ENCODE results near the gene PFKFB4.
A peak's percentile ranks its signal among the peaks of the same experiment; 100 is the strongest.
"Not testable (repeated sequence)": the region's sequence is repeated elsewhere in the genome, so short reads cannot be mapped to it uniquely, and the experiment has no call there.

Gene PFKFB4

DNA sequence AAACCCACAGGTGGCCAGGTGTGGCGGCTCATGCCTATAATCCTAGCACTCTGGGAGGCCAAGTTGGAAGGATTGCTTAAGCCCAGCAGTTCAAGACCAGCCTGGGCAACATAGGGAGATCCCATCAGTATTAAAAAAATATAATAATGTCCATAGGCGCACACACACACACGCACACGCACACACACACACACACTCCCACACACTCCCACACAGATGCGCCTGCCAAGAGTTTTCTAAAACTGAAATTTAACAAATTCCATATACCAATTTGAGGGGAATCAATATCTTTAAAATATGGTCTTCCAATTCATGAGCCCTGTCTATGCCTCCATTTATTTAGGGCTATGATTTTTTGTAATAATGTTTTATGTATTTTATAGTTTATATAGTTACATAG, 69.7 kb downstream of the PFKFB4 start:
- DNase-seq, result no peak

DNA sequence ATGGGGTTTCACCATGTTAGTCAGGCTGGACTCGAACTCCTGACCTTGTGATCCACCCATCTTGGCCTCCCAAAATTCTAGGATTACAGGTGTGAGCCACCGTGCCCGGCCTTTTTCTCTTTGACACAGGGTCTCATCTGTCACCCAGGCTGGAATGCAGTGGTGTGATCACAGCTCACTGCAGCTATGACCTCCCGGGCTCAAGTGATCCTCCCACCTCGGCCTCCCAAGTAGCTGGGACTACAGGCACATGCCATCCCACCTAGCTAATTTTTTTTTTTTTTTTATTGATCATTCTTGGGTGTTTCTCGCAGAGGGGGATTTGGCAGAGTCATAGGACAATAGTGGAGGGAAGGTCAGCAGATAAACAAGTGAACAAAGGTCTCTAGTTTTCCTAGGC, 73.8 kb downstream of the PFKFB4 start:
- DNase-seq, result not testable (repeated sequence)

- DNase-seq, result not testable (repeated sequence)
Observed at GRCh38 chr3:48480891-48481290, 75.7 kb downstream of the PFKFB4 start.

- peak; percentile 76 for DNase-seq
Observed at GRCh38 chr3:48478626-48479555, 77.7 kb downstream of the PFKFB4 start.

GRCh38 chr3:48477959-48478520, 78.6 kb downstream of the PFKFB4 start:
- no peak for DNase-seq

DNA sequence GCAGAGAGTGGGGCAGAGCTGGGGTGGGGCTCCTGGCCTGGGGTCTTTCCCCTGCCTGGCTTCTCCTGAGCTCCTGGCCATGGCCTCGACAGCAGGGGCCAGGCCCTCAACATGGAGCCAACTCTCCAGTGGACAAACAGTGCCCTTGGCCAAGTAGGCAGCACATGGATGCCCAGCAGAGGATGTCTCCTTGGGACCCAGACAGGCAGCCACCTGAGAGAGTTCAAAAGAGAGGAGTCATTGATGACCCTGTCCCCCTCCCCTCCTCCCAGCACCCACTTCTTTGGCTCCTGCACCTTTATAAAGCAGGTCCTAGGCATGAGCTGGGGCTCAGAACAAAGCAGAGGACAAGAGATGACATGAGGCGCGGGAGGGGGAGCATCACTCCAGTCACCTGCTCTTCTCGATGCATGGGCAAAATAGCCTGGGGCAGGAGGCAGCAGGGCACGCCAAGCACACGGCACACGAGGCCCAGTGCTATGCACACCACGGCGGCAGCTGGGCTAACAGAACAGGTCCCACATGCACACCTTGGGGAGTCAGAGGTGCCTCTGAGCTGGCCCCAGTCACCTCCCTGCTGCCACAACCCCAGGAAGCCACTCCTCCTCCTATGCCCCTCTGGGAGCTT, 80.1 kb downstream of the PFKFB4 start:
- no peak for DNase-seq

DNA sequence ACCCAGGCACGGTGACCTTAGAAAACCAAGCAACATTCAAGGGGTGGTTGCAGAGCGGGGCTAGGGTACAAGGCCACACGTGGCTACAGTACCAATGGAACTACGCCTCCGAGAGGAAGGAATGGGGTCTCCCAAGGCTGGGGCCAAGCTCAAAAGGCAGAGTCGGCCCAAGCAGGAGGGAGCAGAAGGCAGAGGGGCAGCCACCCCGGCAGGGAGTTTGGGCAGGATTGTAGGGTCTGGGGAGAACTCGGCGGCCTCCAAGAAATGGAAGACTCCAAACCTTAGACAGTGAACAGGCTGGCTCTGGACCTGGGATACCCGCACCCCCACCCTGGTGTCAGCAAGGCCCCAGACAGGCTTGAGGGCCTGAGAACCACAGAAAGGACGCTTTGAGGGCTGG, 81.4 kb downstream of the PFKFB4 start:
- DNase-seq, result no peak

DNA sequence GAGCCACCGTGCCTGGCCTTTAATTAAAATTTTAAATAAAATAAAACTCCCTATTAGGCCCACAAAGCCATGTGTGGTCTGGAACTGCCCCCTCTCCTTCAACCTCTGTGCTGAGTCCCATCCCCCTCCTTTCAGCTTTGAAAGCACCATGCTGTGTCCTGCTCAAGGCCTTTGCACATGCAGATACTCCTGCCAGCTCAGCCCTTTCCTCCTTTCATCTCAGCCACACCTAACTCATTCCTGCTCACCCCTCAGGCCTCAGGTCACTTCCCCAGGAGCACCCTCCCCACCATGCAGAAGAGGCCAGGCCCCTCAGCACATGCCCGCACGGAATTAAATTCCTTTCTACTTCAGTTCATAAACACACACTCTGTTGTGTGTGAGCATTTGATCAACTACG, 82.0 kb downstream of the PFKFB4 start:
- no peak for DNase-seq

DNA sequence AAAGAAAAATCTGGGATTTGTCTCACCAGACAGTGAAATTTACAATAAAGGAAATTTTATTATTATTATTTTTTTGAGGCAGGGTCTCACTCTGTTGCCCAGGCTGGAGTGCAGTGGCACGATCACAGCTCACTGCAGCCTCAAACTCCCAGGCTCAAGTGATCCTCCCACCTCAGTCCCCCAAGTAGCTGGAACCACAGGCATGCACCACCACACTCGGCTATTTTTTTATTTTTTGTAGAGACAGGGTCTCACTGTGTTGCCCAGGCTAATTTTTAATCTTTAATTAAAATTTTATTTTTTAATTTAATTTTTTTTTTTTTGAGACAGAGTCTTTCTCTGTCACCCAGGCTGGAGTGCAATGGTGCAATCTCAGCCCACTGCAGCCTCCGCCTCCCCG, 82.6 kb downstream of the PFKFB4 start:
- DNase-seq, result not testable (repeated sequence)

DNA sequence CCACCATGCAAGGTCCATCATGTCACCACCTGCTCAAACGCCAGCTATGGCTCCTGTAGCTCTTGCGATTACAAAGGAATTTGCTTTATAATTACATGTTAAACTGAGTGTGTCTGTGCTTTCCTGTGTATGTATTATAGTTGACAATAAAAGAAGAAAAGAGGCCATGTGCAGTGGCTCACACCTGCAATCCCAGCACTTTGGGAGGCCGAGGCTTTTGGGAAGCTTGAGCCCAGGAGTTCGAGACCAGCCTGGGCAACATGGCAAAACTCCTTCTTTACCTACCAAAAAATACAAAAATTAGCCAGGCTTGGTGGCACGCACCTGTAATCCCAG, 83.0 kb downstream of the PFKFB4 start:
- DNase-seq, result no peak

GRCh38 chr3:48472923-48473616, 83.5 kb downstream of the PFKFB4 start:
- DNase-seq, result peak; percentile 96

- no peak for DNase-seq
Observed at GRCh38 chr3:48472673-48472922, 84.0 kb downstream of the PFKFB4 start.

DNA sequence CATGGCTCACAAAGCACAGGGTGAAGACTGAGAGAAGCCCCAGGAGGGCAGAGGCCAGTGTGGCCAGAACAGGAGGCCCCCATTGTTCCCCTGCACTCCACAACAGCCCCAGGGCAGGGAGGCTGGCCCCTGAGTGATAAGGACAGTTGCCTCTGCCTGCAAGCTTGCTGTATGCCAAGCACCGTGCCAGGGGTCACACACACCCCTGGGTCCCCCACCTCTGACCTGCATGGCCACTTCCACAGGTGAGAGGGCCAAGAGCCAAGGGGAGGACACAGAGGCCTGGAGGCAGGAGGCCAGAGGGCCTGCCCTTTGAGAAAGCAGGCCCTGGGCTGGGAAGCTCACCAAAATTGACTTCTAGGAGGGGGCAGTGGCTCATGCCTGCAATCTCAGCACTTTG, 86.3 kb downstream of the PFKFB4 start:
- no peak for DNase-seq

DNA sequence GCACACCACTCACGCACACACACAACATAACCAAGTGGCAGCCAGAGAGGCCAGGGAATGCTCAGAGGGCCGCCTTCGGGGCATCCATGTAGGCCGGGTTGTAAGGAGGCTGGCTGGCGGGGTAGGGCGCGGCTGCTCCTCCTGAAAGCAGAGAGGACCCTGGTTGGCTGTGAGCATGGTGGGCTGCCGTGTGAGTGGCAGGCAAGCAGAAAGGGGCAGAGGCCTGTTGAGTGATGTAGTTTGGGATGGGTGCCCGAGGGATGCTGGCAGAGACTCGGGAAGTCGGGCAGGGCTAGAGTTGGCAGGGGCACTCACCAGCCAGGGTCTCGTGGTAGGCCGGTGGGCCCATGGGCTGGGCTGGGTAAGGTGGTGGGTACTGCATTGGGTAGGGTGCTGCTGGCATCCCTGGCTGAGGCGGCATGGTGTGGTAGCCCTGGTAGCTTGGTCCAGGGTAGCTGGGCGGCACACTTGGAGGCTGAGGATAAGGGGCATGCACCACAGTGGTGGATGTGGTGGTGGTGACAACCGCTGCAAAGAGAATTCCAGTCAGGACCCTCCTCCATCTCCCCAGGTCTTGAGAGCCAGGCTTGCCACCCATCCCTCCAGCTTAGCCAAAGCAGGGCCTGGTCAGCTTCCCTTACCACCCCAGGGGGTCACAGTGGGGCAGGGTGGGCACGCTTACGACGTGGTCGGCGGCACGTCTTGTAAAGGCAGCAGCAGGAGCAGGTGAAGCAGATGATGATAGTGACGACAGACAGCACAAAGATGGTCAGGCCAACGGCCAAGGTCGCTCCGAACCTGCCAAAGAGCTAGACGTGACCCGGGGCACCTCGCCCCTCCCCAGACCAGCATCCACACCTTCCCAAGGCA, 87.3 kb downstream of the PFKFB4 start:
- DNase-seq, result no peak

GRCh38 chr3:48468329-48468731, 88.3 kb downstream of the PFKFB4 start:
- no peak for DNase-seq

Measured in CD4-positive, alpha-beta T cell treated with Interleukin-17A for 4 hours (primary cell).